ENCODE results near the gene CMTM2. TPM values are rescaled to one million over a fixed set of nuclear protein-coding genes. Genes with fewer than 3 reads are reported as not detected.

CMTM2 gene
- total and polyA plus RNA-seq, 9 of the 15 experiments (the other 6 are each of a cell fraction or from before 2014, with no cell fraction given) = not detected

DNA sequence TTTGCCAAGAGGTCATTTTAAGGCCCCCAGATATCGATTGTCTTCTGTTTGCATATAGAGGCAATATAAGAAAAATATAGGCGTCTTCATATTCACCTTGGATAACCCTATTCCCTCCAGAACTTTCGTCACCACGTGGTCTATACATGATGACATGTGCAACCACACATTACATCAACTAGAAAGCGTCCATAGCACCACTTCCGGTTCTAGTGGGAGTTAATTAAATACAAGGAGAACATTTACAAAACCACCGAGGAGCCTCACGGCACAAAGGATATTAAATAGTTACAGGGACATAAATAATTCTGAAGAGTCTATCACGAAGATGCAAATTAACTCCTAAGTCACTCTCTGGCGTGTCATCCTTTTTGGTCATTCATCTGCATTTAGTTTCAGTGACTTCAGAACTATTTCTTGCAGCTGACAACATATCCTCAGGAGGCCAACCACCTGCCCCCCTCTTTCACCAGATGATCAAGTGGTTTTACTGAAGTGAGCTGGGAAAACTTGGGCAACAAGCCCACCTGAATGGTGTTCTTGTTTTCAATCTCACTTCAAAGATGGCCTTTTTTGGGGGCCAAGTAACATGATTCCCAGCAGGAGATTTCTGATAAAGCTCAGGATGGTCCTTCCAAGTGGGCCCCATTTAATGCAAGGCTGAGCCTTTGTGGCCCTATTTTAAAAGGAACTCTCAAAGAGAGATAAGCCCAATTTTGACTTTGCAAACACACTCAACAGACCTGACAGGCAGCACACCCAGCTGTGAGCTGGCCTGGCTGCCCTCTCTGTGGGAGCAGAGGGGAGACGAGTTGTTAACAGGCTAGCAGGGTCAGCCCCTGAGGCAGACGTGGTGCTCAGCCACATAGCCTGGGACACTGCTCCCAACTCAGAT, 40.5 kb downstream of the CMTM2 start (continued):
- TF ChIP-seq, protein P1, sequence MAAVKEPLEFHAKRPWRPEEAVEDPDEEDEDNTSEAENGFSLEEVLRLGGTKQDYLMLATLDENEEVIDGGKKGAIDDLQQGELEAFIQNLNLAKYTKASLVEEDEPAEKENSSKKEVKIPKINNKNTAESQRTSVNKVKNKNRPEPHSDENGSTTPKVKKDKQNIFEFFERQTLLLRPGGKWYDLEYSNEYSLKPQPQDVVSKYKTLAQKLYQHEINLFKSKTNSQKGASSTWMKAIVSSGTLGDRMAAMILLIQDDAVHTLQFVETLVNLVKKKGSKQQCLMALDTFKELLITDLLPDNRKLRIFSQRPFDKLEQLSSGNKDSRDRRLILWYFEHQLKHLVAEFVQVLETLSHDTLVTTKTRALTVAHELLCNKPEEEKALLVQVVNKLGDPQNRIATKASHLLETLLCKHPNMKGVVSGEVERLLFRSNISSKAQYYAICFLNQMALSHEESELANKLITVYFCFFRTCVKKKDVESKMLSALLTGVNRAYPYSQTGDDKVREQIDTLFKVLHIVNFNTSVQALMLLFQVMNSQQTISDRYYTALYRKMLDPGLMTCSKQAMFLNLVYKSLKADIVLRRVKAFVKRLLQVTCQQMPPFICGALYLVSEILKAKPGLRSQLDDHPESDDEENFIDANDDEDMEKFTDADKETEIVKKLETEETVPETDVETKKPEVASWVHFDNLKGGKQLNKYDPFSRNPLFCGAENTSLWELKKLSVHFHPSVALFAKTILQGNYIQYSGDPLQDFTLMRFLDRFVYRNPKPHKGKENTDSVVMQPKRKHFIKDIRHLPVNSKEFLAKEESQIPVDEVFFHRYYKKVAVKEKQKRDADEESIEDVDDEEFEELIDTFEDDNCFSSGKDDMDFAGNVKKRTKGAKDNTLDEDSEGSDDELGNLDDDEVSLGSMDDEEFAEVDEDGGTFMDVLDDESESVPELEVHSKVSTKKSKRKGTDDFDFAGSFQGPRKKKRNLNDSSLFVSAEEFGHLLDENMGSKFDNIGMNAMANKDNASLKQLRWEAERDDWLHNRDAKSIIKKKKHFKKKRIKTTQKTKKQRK (IDR thresholded peaks at IDR 0.05; ENCODE audit: borderline replicate concordance, low read depth, low read length) = no peak
- TF ChIP-seq KDM4B (IDR thresholded peaks at IDR 0.05; ENCODE audit: borderline replicate concordance in 2 of 2, low read depth in 1 of 2) (no peak), PRPF4 (IDR thresholded peaks at IDR 0.05; ENCODE audit: insufficient read depth, low read depth, low read length, poor library complexity, severe bottlenecking) (no peak), GTF2A2 (tag; IDR thresholded peaks at IDR 0.05) (no peak), ZNF311 (CRISPR knock-in tag; IDR thresholded peaks at IDR 0.05) (0 out of 2 replicates have a peak, but pooled peaks have one; percentile 12), EZH2 (IDR thresholded peaks at IDR 0.05; ENCODE audit: borderline replicate concordance, low read depth, low read length) (no peak), SP1 (CRISPR knock-in tag; IDR thresholded peaks at IDR 0.05) (no peak)
- TF ChIP-seq, protein P2, sequence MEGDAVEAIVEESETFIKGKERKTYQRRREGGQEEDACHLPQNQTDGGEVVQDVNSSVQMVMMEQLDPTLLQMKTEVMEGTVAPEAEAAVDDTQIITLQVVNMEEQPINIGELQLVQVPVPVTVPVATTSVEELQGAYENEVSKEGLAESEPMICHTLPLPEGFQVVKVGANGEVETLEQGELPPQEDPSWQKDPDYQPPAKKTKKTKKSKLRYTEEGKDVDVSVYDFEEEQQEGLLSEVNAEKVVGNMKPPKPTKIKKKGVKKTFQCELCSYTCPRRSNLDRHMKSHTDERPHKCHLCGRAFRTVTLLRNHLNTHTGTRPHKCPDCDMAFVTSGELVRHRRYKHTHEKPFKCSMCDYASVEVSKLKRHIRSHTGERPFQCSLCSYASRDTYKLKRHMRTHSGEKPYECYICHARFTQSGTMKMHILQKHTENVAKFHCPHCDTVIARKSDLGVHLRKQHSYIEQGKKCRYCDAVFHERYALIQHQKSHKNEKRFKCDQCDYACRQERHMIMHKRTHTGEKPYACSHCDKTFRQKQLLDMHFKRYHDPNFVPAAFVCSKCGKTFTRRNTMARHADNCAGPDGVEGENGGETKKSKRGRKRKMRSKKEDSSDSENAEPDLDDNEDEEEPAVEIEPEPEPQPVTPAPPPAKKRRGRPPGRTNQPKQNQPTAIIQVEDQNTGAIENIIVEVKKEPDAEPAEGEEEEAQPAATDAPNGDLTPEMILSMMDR (IDR thresholded peaks at IDR 0.05 in 2 of 3, conservative IDR thresholded peaks at IDR 0.05 in 1 of 3; ENCODE audit: insufficient read depth in 2 of 3, low read depth in 1 of 3, low read length in 3 of 3) = no peak
- TF ChIP-seq, protein P3, sequence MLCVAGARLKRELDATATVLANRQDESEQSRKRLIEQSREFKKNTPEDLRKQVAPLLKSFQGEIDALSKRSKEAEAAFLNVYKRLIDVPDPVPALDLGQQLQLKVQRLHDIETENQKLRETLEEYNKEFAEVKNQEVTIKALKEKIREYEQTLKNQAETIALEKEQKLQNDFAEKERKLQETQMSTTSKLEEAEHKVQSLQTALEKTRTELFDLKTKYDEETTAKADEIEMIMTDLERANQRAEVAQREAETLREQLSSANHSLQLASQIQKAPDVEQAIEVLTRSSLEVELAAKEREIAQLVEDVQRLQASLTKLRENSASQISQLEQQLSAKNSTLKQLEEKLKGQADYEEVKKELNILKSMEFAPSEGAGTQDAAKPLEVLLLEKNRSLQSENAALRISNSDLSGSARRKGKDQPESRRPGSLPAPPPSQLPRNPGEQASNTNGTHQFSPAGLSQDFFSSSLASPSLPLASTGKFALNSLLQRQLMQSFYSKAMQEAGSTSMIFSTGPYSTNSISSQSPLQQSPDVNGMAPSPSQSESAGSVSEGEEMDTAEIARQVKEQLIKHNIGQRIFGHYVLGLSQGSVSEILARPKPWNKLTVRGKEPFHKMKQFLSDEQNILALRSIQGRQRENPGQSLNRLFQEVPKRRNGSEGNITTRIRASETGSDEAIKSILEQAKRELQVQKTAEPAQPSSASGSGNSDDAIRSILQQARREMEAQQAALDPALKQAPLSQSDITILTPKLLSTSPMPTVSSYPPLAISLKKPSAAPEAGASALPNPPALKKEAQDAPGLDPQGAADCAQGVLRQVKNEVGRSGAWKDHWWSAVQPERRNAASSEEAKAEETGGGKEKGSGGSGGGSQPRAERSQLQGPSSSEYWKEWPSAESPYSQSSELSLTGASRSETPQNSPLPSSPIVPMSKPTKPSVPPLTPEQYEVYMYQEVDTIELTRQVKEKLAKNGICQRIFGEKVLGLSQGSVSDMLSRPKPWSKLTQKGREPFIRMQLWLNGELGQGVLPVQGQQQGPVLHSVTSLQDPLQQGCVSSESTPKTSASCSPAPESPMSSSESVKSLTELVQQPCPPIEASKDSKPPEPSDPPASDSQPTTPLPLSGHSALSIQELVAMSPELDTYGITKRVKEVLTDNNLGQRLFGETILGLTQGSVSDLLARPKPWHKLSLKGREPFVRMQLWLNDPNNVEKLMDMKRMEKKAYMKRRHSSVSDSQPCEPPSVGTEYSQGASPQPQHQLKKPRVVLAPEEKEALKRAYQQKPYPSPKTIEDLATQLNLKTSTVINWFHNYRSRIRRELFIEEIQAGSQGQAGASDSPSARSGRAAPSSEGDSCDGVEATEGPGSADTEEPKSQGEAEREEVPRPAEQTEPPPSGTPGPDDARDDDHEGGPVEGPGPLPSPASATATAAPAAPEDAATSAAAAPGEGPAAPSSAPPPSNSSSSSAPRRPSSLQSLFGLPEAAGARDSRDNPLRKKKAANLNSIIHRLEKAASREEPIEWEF (CRISPR knock-in tag; IDR thresholded peaks at IDR 0.05) = no peak
- TF ChIP-seq, protein P4, sequence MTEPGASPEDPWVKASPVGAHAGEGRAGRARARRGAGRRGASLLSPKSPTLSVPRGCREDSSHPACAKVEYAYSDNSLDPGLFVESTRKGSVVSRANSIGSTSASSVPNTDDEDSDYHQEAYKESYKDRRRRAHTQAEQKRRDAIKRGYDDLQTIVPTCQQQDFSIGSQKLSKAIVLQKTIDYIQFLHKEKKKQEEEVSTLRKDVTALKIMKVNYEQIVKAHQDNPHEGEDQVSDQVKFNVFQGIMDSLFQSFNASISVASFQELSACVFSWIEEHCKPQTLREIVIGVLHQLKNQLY (CRISPR knock-in tag; conservative IDR thresholded peaks at IDR 0.05) = no peak
- TF ChIP-seq, protein P5, sequence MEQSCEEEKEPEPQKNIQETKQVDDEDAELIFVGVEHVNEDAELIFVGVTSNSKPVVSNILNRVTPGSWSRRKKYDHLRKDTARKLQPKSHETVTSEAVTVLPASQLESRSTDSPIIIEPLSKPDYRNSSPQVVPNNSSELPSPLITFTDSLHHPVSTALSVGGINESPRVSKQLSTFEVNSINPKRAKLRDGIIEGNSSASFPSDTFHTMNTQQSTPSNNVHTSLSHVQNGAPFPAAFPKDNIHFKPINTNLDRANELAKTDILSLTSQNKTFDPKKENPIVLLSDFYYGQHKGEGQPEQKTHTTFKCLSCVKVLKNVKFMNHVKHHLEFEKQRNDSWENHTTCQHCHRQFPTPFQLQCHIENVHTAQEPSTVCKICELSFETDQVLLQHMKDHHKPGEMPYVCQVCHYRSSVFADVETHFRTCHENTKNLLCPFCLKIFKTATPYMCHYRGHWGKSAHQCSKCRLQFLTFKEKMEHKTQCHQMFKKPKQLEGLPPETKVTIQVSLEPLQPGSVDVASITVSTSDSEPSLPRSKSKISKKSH (CRISPR knock-in tag; IDR thresholded peaks at IDR 0.05) = no peak

Measured in K562 (cell line).